ENCODE measurements around the gene SLC35A5. TPM values are rescaled to one million over a fixed set of nuclear protein-coding genes. Genes with fewer than 3 reads are reported as not detected.

Gene SLC35A5
- total and polyA plus RNA-seq, 10 donors: 8.2 to 48.0 (median 33.8) TPM

DNA sequence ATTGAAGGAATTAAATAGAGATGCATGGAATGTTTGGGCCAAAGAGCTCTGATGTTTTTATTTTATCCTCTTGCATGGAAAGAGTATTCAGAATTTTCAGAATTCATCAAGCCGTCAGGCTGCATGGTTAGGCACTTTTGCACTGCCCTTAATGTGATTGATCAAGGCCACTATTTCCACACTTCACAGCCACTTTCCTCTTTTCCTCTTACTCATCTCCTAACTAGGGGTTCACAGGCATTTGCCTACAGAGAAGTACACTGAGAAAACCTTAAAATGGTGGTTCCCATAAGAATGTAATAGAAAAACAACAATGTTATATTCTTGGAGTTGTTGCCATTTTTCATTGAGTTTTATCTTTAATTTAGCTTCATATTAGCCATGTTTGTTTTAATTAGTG, 10.9 kb downstream of the SLC35A5 start:
- peak overlapping the region in 4 of 8 donors; percentile 6 to 63 (median 39) for H3K27ac ChIP-seq
- intact Hi-C loops (cut with DNase I; ENCODE audit: low total_unique reads): no loop called here
- no peak for DNase-seq
- no peak for TF ChIP-seq POLR2AphosphoS5 (IDR thresholded peaks at IDR 0.05)
- no peak for TF ChIP-seq POLR2A (IDR thresholded peaks at IDR 0.05)
- TF ChIP-seq, protein P1, sequence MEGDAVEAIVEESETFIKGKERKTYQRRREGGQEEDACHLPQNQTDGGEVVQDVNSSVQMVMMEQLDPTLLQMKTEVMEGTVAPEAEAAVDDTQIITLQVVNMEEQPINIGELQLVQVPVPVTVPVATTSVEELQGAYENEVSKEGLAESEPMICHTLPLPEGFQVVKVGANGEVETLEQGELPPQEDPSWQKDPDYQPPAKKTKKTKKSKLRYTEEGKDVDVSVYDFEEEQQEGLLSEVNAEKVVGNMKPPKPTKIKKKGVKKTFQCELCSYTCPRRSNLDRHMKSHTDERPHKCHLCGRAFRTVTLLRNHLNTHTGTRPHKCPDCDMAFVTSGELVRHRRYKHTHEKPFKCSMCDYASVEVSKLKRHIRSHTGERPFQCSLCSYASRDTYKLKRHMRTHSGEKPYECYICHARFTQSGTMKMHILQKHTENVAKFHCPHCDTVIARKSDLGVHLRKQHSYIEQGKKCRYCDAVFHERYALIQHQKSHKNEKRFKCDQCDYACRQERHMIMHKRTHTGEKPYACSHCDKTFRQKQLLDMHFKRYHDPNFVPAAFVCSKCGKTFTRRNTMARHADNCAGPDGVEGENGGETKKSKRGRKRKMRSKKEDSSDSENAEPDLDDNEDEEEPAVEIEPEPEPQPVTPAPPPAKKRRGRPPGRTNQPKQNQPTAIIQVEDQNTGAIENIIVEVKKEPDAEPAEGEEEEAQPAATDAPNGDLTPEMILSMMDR (IDR thresholded peaks at IDR 0.05 in 8 of 11, conservative IDR thresholded peaks at IDR 0.05 in 3 of 11): no peak
- H3K9me3 ChIP-seq: no peaks in the 10 kb centered on the region
- WGBS, 5 donors: 39 to 70% (median 45%) methylated on average over 1 of the region's 1 CpG
- H3K36me3 ChIP-seq: peaks cover 0 to 78% (median 32%) of the 10 kb centered on the region in 6 donors
- no peak overlapping the region for H3K4me3 ChIP-seq
- no peaks in the 10 kb centered on the region for H3K27me3 ChIP-seq (replicated peaks in 1 of 7)
- H3K4me1 ChIP-seq: peaks cover 0 to 40% (median 16%) of the 10 kb centered on the region in 6 donors

DNA sequence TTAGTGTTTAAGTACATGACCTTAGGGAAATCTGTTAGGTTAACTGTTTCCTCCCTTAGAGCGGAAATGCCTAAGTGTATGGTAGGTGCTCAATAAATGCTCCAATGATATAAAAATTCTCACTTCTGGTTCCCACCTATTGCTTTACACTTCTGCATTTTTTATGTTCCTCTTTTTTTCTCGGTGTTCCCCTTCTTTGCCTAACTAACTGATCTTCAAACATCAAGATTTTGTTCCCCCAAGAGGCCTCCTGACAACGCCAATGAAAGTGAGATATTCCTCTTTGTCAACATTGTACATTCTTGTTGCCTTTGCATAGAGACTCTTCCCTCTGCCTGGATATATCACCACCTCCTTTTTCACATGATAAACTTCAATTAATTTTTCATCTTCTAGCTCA, 17.4 kb downstream of the SLC35A5 start:
- intact Hi-C loops (cut with DNase I; ENCODE audit: low total_unique reads): no loop called here
- 35 to 56% (median 43%) methylated on average over 3 of the region's 3 CpGs for WGBS, 5 donors
- Histone ChIP-seq H3K9me3 (no peaks in the 10 kb centered on the region), H3K27ac (peak overlapping the region in 7 of 8 donors; percentile 22 to 74 (median 61)), H3K4me3 (no peak overlapping the region), H3K4me1 (peaks cover 0 to 32% (median 13%) of the 10 kb centered on the region in 6 donors), H3K36me3 (peaks cover 0 to 68% (median 32%) of the 10 kb centered on the region in 6 donors), H3K27me3 (replicated peaks in 1 of 7) (no peaks in the 10 kb centered on the region)
- no peak for DNase-seq
- TF ChIP-seq, protein P1 (IDR thresholded peaks at IDR 0.05 in 8 of 11, conservative IDR thresholded peaks at IDR 0.05 in 3 of 11): no peak
- TF ChIP-seq POLR2AphosphoS5 (IDR thresholded peaks at IDR 0.05) (no peak), POLR2A (IDR thresholded peaks at IDR 0.05) (no peak)

DNA sequence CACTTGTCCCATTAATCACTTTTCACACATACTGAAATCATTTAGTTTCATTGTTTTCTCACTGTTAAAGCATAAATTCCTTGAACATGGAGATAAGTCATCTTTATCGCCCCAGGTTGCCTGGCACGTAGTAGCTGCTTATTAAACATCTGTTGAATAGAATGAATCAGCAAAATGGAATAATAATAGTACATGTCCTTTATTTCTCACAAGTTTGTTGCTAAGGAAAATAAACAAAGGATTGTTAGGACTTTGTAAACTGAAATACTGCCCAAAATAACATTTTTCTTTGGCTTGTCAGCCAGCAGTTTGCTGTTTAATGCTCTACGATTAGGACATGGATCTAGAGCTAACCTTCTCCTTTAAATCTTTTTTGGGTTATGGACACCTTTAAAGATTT, 17.9 kb downstream of the SLC35A5 start:
- peaks cover 0 to 32% (median 13%) of the 10 kb centered on the region in 6 donors for H3K4me1 ChIP-seq
- H3K27me3 ChIP-seq (replicated peaks in 1 of 7): no peaks in the 10 kb centered on the region
- no peak overlapping the region for H3K4me3 ChIP-seq
- WGBS, 5 donors: 88 to 97% (median 92%) methylated on average over 3 of the region's 3 CpGs
- H3K27ac ChIP-seq: peak overlapping the region in 7 of 8 donors; percentile 23 to 74 (median 61)
- no peak for DNase-seq
- intact Hi-C loops (cut with DNase I; ENCODE audit: low total_unique reads): loop anchor here (10.0 kb wide), 1 partner anchor 405 kb away; no protein-coding TSS in a partner anchor
- H3K9me3 ChIP-seq: no peaks in the 10 kb centered on the region
- peaks cover 0 to 68% (median 31%) of the 10 kb centered on the region in 6 donors for H3K36me3 ChIP-seq
- TF ChIP-seq, protein P1 (IDR thresholded peaks at IDR 0.05 in 8 of 11, conservative IDR thresholded peaks at IDR 0.05 in 3 of 11): no peak
- TF ChIP-seq POLR2AphosphoS5 (IDR thresholded peaks at IDR 0.05) (no peak), POLR2A (IDR thresholded peaks at IDR 0.05) (no peak)

DNA sequence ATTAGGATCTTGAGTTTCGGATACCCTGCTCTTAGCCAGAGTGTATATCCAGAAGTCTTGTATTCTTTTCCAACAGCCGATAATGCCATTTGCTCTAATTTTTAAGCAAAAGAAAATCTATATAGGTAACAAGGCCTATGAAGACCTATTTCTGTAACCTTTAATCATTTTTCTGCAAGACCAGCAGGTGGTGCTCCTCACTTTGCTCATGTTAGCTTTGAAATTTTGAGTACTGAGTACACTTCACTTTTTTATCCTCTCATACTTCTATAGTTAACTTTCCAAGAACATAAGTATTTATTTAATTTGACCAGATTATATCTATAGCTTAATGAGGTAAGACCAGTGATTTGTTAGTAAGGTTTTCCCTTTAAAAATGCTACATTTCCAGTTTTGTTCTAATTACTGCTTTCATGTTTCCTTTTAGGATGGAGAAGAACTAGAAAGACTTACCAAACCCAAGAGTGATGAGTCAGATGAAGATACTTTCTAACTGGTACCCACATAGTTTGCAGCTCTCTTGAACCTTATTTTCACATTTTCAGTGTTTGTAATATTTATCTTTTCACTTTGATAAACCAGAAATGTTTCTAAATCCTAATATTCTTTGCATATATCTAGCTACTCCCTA, 20.5 kb downstream of the SLC35A5 start:
- Histone ChIP-seq H3K9me3 (no peaks in the 10 kb centered on the region), H3K36me3 (peaks cover 0 to 79% (median 39%) of the 10 kb centered on the region in 6 donors), H3K27me3 (replicated peaks in 1 of 7) (no peaks in the 10 kb centered on the region), H3K4me1 (peaks cover 0 to 46% (median 20%) of the 10 kb centered on the region in 6 donors), H3K27ac (no peak overlapping the region), H3K4me3 (no peak overlapping the region)
- TF ChIP-seq POLR2A (IDR thresholded peaks at IDR 0.05) (no peak), POLR2AphosphoS5 (IDR thresholded peaks at IDR 0.05) (no peak)
- TF ChIP-seq, protein P1 (IDR thresholded peaks at IDR 0.05 in 8 of 11, conservative IDR thresholded peaks at IDR 0.05 in 3 of 11): peak in 6 of 11 experiments; percentile 36 to 51 (median 45)
- intact Hi-C loops (cut with DNase I; ENCODE audit: low total_unique reads): loop anchor here (10.0 kb wide), 1 partner anchor 402 kb away; no protein-coding TSS in a partner anchor
- DNase-seq: no peak
- 67 to 87% (median 82%) methylated on average over 2 of the region's 2 CpGs for WGBS, 5 donors
